B cell (primary cell): ENCODE measurements around the gene TRIOBP. TPM values are rescaled to one million over a fixed set of nuclear protein-coding genes. Genes with fewer than 3 reads are reported as not detected.
A peak's percentile ranks its signal among the peaks of the same experiment; 100 is the strongest.

Experiments
- ATAC-seq: fragments of 200-7000 bp; cut with Tn5 transposase; one replicate; pipeline ENCODE4 v1.10.0; 2021; ENCODE audit warnings: low read depth, mild to moderate bottlenecking, moderate number of reproducible peaks, moderate library complexity
- CTCF ChIA-PET: fragments of 350-600 bp; sonication (Branson Sonifier 250); formaldehyde crosslinking; loops from one replicate; lab custom pipeline; 2021; ENCODE audit warnings: antibody characterized with exemption, inconsistent platforms; lab: Charles Lee
- POLR2A ChIA-PET: fragments of 350-600 bp; sonication (Branson Sonifier 250); formaldehyde crosslinking; loops from one replicate; lab custom pipeline; 2021; ENCODE audit warnings: antibody characterized with exemption; lab: Charles Lee
- DNase-seq: peaks from one replicate; pipeline ENCODE4 v3.0.0; 2013
- H2AFZ ChIP-seq: 2 replicates; pipeline ENCODE4 v1.6.1; 2012; ENCODE audit warnings: mild to moderate bottlenecking, low read depth, low read length; ENCODE audit not compliant: insufficient read depth, poor library complexity, severe bottlenecking
- H3K27ac ChIP-seq, 2 donors: 1 replicate in 1 of 2; 2 replicates in 1 of 2; pipeline ENCODE4 v1.5.1; 2012 to 2013; ENCODE audit warnings: low read length in 2 of 2, mild to moderate bottlenecking in 2 of 2, moderate library complexity in 1 of 2
- H3K27me3 ChIP-seq, 4 experiments: fragments of 200-600 bp in 1 of 4; sonication (generic) in 1 of 4; replicated peaks in 1 of 4; 1 replicate in 2 of 4; 2 replicates in 2 of 4; pipeline versions ENCODE4 v1.6.1 to v1.7.0; 2013 to 2016; ENCODE audit warnings: low read length in 3 of 4, mild to moderate bottlenecking in 2 of 4, mixed read lengths in 1 of 4, moderate library complexity in 1 of 4; ENCODE audit not compliant: insufficient read depth in 4 of 4, control insufficient read depth in 3 of 4; ENCODE audit errors: control extremely low read depth in 1 of 4
- H3K36me3 ChIP-seq, 2 experiments: replicated peaks in 1 of 2; 1 replicate in 1 of 2; 2 replicates in 1 of 2; pipeline versions ENCODE4 v1.6.1 to v1.7.1; 2013; ENCODE audit warnings: low read length in 1 of 2; ENCODE audit not compliant: insufficient read depth in 2 of 2, control insufficient read depth in 1 of 2; ENCODE audit errors: control extremely low read depth in 1 of 2, extremely low read depth in 1 of 2
- H3K4me1 ChIP-seq, 2 donors: fragments of 200-600 bp in 1 of 2; sonication (generic) in 1 of 2; 1 replicate in 1 of 2; 2 replicates in 1 of 2; pipeline versions ENCODE4 v1.5.1 to v1.6.1; 2013 to 2017; ENCODE audit warnings: low read length in 2 of 2; ENCODE audit not compliant: control insufficient read depth in 2 of 2, insufficient read depth in 2 of 2
- H3K4me2 ChIP-seq: replicated peaks from 2 replicates; pipeline ENCODE3; 2012; ENCODE audit warnings: mild to moderate bottlenecking, low read depth, low read length; ENCODE audit not compliant: poor library complexity, severe bottlenecking
- H3K4me3 ChIP-seq, 5 experiments: fragments of 200-600 bp in 1 of 5; sonication (generic) in 1 of 5; 1 replicate in 3 of 5; 2 replicates in 2 of 5; pipeline versions ENCODE4 v1.5.1 to v1.7.0; 2011 to 2016; ENCODE audit warnings: low read length in 4 of 5, mild to moderate bottlenecking in 4 of 5, low read depth in 2 of 5, control low read depth in 1 of 5, moderate library complexity in 1 of 5; ENCODE audit not compliant: insufficient read depth in 1 of 5; ENCODE audit errors: control extremely low read depth in 1 of 5, extremely low read depth in 1 of 5
- H3K79me2 ChIP-seq: fragments of 200-600 bp; sonication (generic); one replicate; pipeline ENCODE4 v1.6.0; 2016; ENCODE audit warnings: low read length; ENCODE audit not compliant: control insufficient read depth, insufficient read depth
- H3K9ac ChIP-seq: fragments of 200-600 bp; sonication (generic); 2 replicates; pipeline ENCODE4 v1.6.1; 2017; ENCODE audit warnings: mild to moderate bottlenecking, low read length, moderate library complexity
- H3K9me3 ChIP-seq, 3 donors: one replicate each; pipeline versions ENCODE4 v1.6.1 to v1.7.1; 2013; ENCODE audit warnings: low read length in 2 of 3; ENCODE audit not compliant: control insufficient read depth in 2 of 3, insufficient read depth in 1 of 3; ENCODE audit errors: control extremely low read depth in 1 of 3
- H4K20me1 ChIP-seq: 2 replicates; pipeline ENCODE4 v1.6.0; 2012; ENCODE audit warnings: mild to moderate bottlenecking, low read length; ENCODE audit not compliant: insufficient read depth, control insufficient read depth, poor library complexity, severe bottlenecking
- H3K27ac Mint-ChIP-seq: one replicate; pipeline ENCODE4 v1.8.0; 2021; ENCODE audit warnings: mixed read lengths
- H3K27me3 Mint-ChIP-seq: one replicate; pipeline ENCODE4 v1.8.0; 2021; ENCODE audit warnings: mixed read lengths
- H3K4me1 Mint-ChIP-seq: one replicate; pipeline ENCODE4 v1.8.0; 2021; ENCODE audit warnings: mixed read lengths
- H3K4me3 Mint-ChIP-seq: one replicate; pipeline ENCODE4 v1.8.0; 2021; ENCODE audit warnings: mixed read lengths
- H3K9me3 Mint-ChIP-seq: one replicate; pipeline ENCODE4 v1.8.0; 2022; ENCODE audit warnings: mixed read lengths; ENCODE audit not compliant: insufficient read depth
- CTCF ChIP-seq: fragments of 200-600 bp; IDR thresholded peaks from one replicate; pipeline ENCODE4 v1.8.0; 2022; ENCODE audit warnings: antibody characterized with exemption, mild to moderate bottlenecking
- WGBS: methylation state at CpG from one replicate; pipeline ENCODE4 v1.1.5; 2013; ENCODE audit warnings: missing lambda C conversion rate; ENCODE audit not compliant: insufficient coverage; 5-methylcytosine and 5-hydroxymethylcytosine counted together
- intact Hi-C: fragments of 100-400 bp; cut with micrococcal nuclease; formaldehyde crosslinking; loops from one replicate; pipeline ENCODE4 v1.10.0; 2022
- polyA plus RNA-seq: library from polyadenylated mRNA; depleted of rRNA; stranded (reverse); fragments of >200 nt; gene quantifications from 2 replicates; pipeline ENCODE4 v1.2.3, GENCODE V29; 2012
- total RNA-seq, 2 donors: library from RNA; stranded (reverse); fragments of 120-200 nt in 1 of 2; gene quantifications; 1 replicate in 1 of 2; 2 replicates in 1 of 2; pipeline versions ENCODE4 v1.2.3 to v1.2.4, GENCODE V29; 2013 to 2022

Gene TRIOBP
- total and polyA plus RNA-seq, 2 donors (not counting 1 experiment from before 2014, with no cell fraction given), result 26.8 to 47.5 TPM

GRCh38 chr22:37659066-37659896 is 37.6 kb upstream of the TRIOBP start:
- TF ChIP-seq CTCF, result no peak
- H3K79me2 ChIP-seq, result peaks cover 45% of the 10 kb centered on the region
- POLR2A ChIA-PET, result interaction anchor here (0.7 to 3.0 kb wide), 9 partner anchors 17 to 51 kb away, joined by 3 to 44 read pairs (median 7); partner anchors contain the start of genes GGA1, LGALS1 and NOL12
- Mint-ChIP-seq H3K27me3 (no peaks in the 10 kb centered on the region), H3K9me3 (no peaks in the 10 kb centered on the region), H3K4me1 (peaks cover 49% of the 10 kb centered on the region), H3K4me3 (peak overlapping the region; percentile 89), H3K27ac (peak overlapping the region; percentile 88)
- intact Hi-C loops, result no loop called here
- DNase-seq (peak; percentile 74), ATAC-seq (no peak)
- WGBS, result 4% methylated on average over 68 of the region's 68 CpGs
- no peaks in the 10 kb centered on the region for H3K9me3 ChIP-seq
- no peaks in the 10 kb centered on the region for H3K27me3 ChIP-seq
- H2AFZ ChIP-seq, result peak overlapping the region; percentile 66
- peaks cover 0 to 5% of the 10 kb centered on the region in 2 experiments for H3K36me3 ChIP-seq
- H4K20me1 ChIP-seq, result peaks cover 8% of the 10 kb centered on the region
- H3K4me2 ChIP-seq, result peak overlapping the region; percentile 97
- H3K4me3 ChIP-seq, result peak overlapping the region; percentile 39 to 71 (median 56)
- H3K27ac ChIP-seq, result peak overlapping the region; percentile 48 to 71
- peak overlapping the region; percentile 66 for H3K9ac ChIP-seq
- CTCF ChIA-PET, result interaction anchor here (1.2 to 22.6 kb wide), 11 partner anchors 9 to 204 kb away, joined by 3 to 462 read pairs (median 13); partner anchors contain the start of genes GGA1, LGALS1 and NOL12
- peaks cover 38 to 49% of the 10 kb centered on the region in 2 donors for H3K4me1 ChIP-seq
